HEK293 (cell line): ENCODE results near the gene MRPL28.

ENCODE experiments used
- HOXC10 ChIP-seq: sonication (generic); formaldehyde crosslinking; IDR thresholded peaks from 2 replicates; pipeline ENCODE4 v1.8.1; 2023; ENCODE audit warnings: mild to moderate bottlenecking, missing genetic modification reagents
- MEIS1 ChIP-seq: sonication (generic); formaldehyde crosslinking; IDR thresholded peaks from 2 replicates; pipeline ENCODE4 v1.8.1; 2022; ENCODE audit warnings: missing genetic modification reagents, mild to moderate bottlenecking, borderline replicate concordance
- OVOL3 ChIP-seq: fragments of 450-650 bp; formaldehyde crosslinking; IDR thresholded peaks from 2 replicates; pipeline ENCODE4 v1.5.1; 2016; ENCODE audit warnings: missing biosample characterization, missing genetic modification characterization
- SCRT1 ChIP-seq: fragments of 450-650 bp; formaldehyde crosslinking; IDR thresholded peaks from 2 replicates; pipeline ENCODE4 v1.5.1; 2016; ENCODE audit warnings: missing biosample characterization, missing genetic modification characterization, borderline replicate concordance
- SCRT2 ChIP-seq: fragments of 450-650 bp; formaldehyde crosslinking; IDR thresholded peaks from 2 replicates; pipeline ENCODE4 v1.5.1; 2016; ENCODE audit warnings: missing biosample characterization, missing genetic modification characterization
- WT1 ChIP-seq: fragments of 450-650 bp; formaldehyde crosslinking; IDR thresholded peaks from 2 replicates; pipeline ENCODE4 v1.5.1; 2016; ENCODE audit warnings: missing biosample characterization, missing genetic modification characterization
- YY1 ChIP-seq: fragments of 450-650 bp; formaldehyde crosslinking; IDR thresholded peaks from 2 replicates; pipeline ENCODE4 v1.5.1; 2018; ENCODE audit warnings: missing biosample characterization, missing genetic modification characterization
- ZBTB10 ChIP-seq: fragments of 450-650 bp; formaldehyde crosslinking; IDR thresholded peaks from 2 replicates; pipeline ENCODE4 v1.5.1; 2016; ENCODE audit warnings: missing biosample characterization, missing genetic modification characterization
- ZBTB26 ChIP-seq: fragments of 450-650 bp; formaldehyde crosslinking; optimal IDR thresholded peaks from 2 replicates; pipeline ENCODE3; 2016; ENCODE audit warnings: missing biosample characterization, mild to moderate bottlenecking, missing genetic modification characterization
- ZBTB48 ChIP-seq: fragments of 450-650 bp; formaldehyde crosslinking; IDR thresholded peaks from 2 replicates; pipeline ENCODE4 v1.5.1; 2016; ENCODE audit warnings: missing biosample characterization, missing genetic modification characterization
- ZBTB6 ChIP-seq: fragments of 450-650 bp; formaldehyde crosslinking; IDR thresholded peaks from 2 replicates; pipeline ENCODE4 v1.5.1; 2017; ENCODE audit warnings: missing biosample characterization, missing genetic modification characterization
- ZBTB7A ChIP-seq: fragments of 450-650 bp; formaldehyde crosslinking; IDR thresholded peaks from 2 replicates; pipeline ENCODE4 v1.5.1; 2016; ENCODE audit warnings: low read depth, missing biosample characterization, missing genetic modification characterization
- ZEB2 ChIP-seq: fragments of 450-650 bp; formaldehyde crosslinking; IDR thresholded peaks from 2 replicates; pipeline ENCODE4 v1.5.1; 2016; ENCODE audit warnings: missing biosample characterization, missing genetic modification characterization
- ZFP41 ChIP-seq: fragments of 450-650 bp; formaldehyde crosslinking; IDR thresholded peaks from 2 replicates; pipeline ENCODE4 v1.5.1; 2016; ENCODE audit warnings: missing biosample characterization, missing genetic modification characterization, borderline replicate concordance
- ZNF112 ChIP-seq: fragments of 450-650 bp; formaldehyde crosslinking; IDR thresholded peaks from 2 replicates; pipeline ENCODE4 v1.5.0; 2017; ENCODE audit warnings: missing biosample characterization, missing genetic modification characterization
- ZNF146 ChIP-seq: fragments of 450-650 bp; formaldehyde crosslinking; IDR thresholded peaks from 2 replicates; pipeline ENCODE4 v1.5.1; 2016; ENCODE audit warnings: missing biosample characterization, missing genetic modification characterization
- ZNF2 ChIP-seq: fragments of 450-650 bp; formaldehyde crosslinking; IDR thresholded peaks from 2 replicates; pipeline ENCODE4 v1.5.1; 2016; ENCODE audit warnings: missing biosample characterization, missing genetic modification characterization
- ZNF223 ChIP-seq: fragments of 450-650 bp; formaldehyde crosslinking; IDR thresholded peaks from 2 replicates; pipeline ENCODE4 v1.5.1; 2016; ENCODE audit warnings: missing biosample characterization, missing genetic modification characterization
- ZNF423 ChIP-seq: fragments of 450-650 bp; formaldehyde crosslinking; IDR thresholded peaks from 2 replicates; pipeline ENCODE4 v1.5.1; 2016; ENCODE audit warnings: missing biosample characterization, missing genetic modification characterization
- ZNF449 ChIP-seq: fragments of 450-650 bp; formaldehyde crosslinking; IDR thresholded peaks from 2 replicates; pipeline ENCODE4 v1.5.1; 2017; ENCODE audit warnings: missing biosample characterization, mild to moderate bottlenecking, missing genetic modification characterization, moderate library complexity
- ZNF488 ChIP-seq: fragments of 450-650 bp; formaldehyde crosslinking; IDR thresholded peaks from 2 replicates; pipeline ENCODE4 v1.5.1; 2016; ENCODE audit warnings: missing biosample characterization, missing genetic modification characterization
- ZNF501 ChIP-seq: fragments of 450-650 bp; formaldehyde crosslinking; IDR thresholded peaks from 2 replicates; pipeline ENCODE4 v1.5.1; 2016; ENCODE audit warnings: missing biosample characterization, missing genetic modification characterization
- ZNF513 ChIP-seq: fragments of 450-650 bp; IDR thresholded peaks from 2 replicates; pipeline ENCODE4 v1.5.1; 2018; ENCODE audit warnings: missing biosample characterization, missing genetic modification characterization
- ZNF585B ChIP-seq: fragments of 450-650 bp; formaldehyde crosslinking; IDR thresholded peaks from 2 replicates; pipeline ENCODE4 v1.5.1; 2016; ENCODE audit warnings: missing biosample characterization, missing genetic modification characterization
- ZNF621 ChIP-seq: fragments of 450-650 bp; formaldehyde crosslinking; IDR thresholded peaks from 2 replicates; pipeline ENCODE4 v1.5.1; 2017; ENCODE audit warnings: missing biosample characterization, missing genetic modification characterization
- ZNF629 ChIP-seq: fragments of 450-650 bp; formaldehyde crosslinking; IDR thresholded peaks from 2 replicates; pipeline ENCODE4 v1.5.1; 2017; ENCODE audit warnings: missing biosample characterization, missing genetic modification characterization
- ZNF654 ChIP-seq: fragments of 450-650 bp; formaldehyde crosslinking; IDR thresholded peaks from 2 replicates; pipeline ENCODE4 v1.5.1; 2016; ENCODE audit warnings: low read depth, missing biosample characterization, missing genetic modification characterization
- ZNF776 ChIP-seq: fragments of 450-650 bp; formaldehyde crosslinking; IDR thresholded peaks from 2 replicates; pipeline ENCODE4 v1.5.0; 2017; ENCODE audit warnings: missing biosample characterization, missing genetic modification characterization, borderline replicate concordance
- ZSCAN4 ChIP-seq: fragments of 450-650 bp; formaldehyde crosslinking; IDR thresholded peaks from 2 replicates; pipeline ENCODE4 v1.5.1; 2017; ENCODE audit warnings: missing biosample characterization, missing genetic modification characterization

Gene MRPL28

GRCh38 chr16:401468-402348, 31.4 kb upstream of the MRPL28 start, which contains the start of gene DECR2 (continued):
- no peak for TF ChIP-seq ZBTB10 (tag by site-specific recombination)
- no peak for TF ChIP-seq ZNF776 (tag by site-specific recombination)
- TF ChIP-seq ZNF629 (tag by site-specific recombination) = no peak; the same call in 1 of the 2 replicates
- peak; percentile 88 for TF ChIP-seq ZBTB26 (tag by site-specific recombination)
- 0 out of 2 replicates have a peak, but pooled peaks have one; percentile 5 for TF ChIP-seq ZNF501 (tag by site-specific recombination)
- TF ChIP-seq ZNF423 = no peak
- TF ChIP-seq ZNF621 (tag by site-specific recombination) = no peak
- TF ChIP-seq ZNF2 = peak; percentile 96
- no peak for TF ChIP-seq HOXC10 (CRISPR knock-in tag)
- 0 out of 2 replicates have a peak, but pooled peaks have one; percentile 20 for TF ChIP-seq ZNF146 (tag by site-specific recombination)
- TF ChIP-seq ZNF112 (tag by site-specific recombination) = no peak
- TF ChIP-seq ZEB2 (tag by site-specific recombination) = peak; percentile 92
- TF ChIP-seq ZBTB48 = no peak
- peak; percentile 69; the same call in 1 of the 2 replicates for TF ChIP-seq ZBTB7A (tag by site-specific recombination)
- TF ChIP-seq MEIS1 (CRISPR knock-in tag) = no peak
- TF ChIP-seq ZNF488 (tag by site-specific recombination) = no peak
- TF ChIP-seq WT1 (tag by site-specific recombination) = no peak
- TF ChIP-seq SCRT1 = no peak
- TF ChIP-seq ZNF585B = no peak
- no peak for TF ChIP-seq SCRT2 (tag by site-specific recombination)
- peak; percentile 23; the same call in 1 of the 2 replicates for TF ChIP-seq ZBTB6
- TF ChIP-seq ZFP41 = no peak
- 0 out of 2 replicates have a peak, but pooled peaks have one; percentile 13 for TF ChIP-seq ZNF449 (tag by site-specific recombination)
- TF ChIP-seq ZNF513 (tag by site-specific recombination) = no peak; the same call in 1 of the 2 replicates
- TF ChIP-seq OVOL3 (tag by site-specific recombination) = 0 out of 2 replicates have a peak, but pooled peaks have one; percentile 43
- TF ChIP-seq YY1 (tag by site-specific recombination) = peak; percentile 71; the same call in 1 of the 2 replicates
- no peak for TF ChIP-seq ZSCAN4 (tag by site-specific recombination)
- TF ChIP-seq ZNF654 (tag by site-specific recombination) = no peak; the same call in 1 of the 2 replicates
- no peak for TF ChIP-seq ZNF223 (tag by site-specific recombination)
